ENCODE measurements around the gene SNTB2. TPM values are rescaled to one million over a fixed set of nuclear protein-coding genes. Genes with fewer than 3 reads are reported as not detected.

The SNTB2 gene
- total and polyA plus RNA-seq, 10 of the 15 experiments (the other 5 are each of a cell fraction or from before 2014, with no cell fraction given) = 1.2 to 15.7 (median 5.0) TPM

DNA sequence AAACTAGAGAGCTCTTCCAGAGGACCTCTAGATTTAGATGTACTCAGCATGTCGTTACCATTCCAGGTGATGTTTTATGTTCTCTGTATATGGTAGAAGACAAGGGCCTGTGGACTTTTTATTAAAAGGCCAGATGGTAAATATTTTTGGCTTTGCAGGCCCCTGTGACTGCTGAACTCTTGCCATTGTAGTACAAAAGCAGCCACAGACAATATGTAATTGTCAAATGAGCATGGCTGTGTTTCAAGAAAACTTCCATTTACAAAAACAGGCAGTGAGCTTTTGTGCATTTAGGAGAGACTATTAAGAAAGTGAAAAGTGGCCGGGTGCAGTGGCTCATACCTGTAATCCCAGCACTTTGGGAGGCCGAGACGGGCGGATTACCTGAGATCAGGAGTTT is 157.2 kb downstream of the SNTB2 start:
- TF ChIP-seq NFYB (IDR thresholded peaks at IDR 0.05; ENCODE audit: insufficient read depth, low read depth, low read length) = no peak
- no peak for TF ChIP-seq SIN3A (IDR thresholded peaks at IDR 0.05; ENCODE audit: low read depth, low read length)
- TF ChIP-seq SREBF2 (IDR thresholded peaks at IDR 0.05; ENCODE audit: low read length) = no peak
- no peak for TF ChIP-seq MEF2B (IDR thresholded peaks at IDR 0.05; ENCODE audit: partially characterized antibody, poor library complexity, severe bottlenecking)
- TF ChIP-seq, protein P1, sequence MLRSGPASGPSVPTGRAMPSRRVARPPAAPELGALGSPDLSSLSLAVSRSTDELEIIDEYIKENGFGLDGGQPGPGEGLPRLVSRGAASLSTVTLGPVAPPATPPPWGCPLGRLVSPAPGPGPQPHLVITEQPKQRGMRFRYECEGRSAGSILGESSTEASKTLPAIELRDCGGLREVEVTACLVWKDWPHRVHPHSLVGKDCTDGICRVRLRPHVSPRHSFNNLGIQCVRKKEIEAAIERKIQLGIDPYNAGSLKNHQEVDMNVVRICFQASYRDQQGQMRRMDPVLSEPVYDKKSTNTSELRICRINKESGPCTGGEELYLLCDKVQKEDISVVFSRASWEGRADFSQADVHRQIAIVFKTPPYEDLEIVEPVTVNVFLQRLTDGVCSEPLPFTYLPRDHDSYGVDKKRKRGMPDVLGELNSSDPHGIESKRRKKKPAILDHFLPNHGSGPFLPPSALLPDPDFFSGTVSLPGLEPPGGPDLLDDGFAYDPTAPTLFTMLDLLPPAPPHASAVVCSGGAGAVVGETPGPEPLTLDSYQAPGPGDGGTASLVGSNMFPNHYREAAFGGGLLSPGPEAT (IDR thresholded peaks at IDR 0.05; ENCODE audit: low read depth) = no peak
- TF ChIP-seq, protein P2, sequence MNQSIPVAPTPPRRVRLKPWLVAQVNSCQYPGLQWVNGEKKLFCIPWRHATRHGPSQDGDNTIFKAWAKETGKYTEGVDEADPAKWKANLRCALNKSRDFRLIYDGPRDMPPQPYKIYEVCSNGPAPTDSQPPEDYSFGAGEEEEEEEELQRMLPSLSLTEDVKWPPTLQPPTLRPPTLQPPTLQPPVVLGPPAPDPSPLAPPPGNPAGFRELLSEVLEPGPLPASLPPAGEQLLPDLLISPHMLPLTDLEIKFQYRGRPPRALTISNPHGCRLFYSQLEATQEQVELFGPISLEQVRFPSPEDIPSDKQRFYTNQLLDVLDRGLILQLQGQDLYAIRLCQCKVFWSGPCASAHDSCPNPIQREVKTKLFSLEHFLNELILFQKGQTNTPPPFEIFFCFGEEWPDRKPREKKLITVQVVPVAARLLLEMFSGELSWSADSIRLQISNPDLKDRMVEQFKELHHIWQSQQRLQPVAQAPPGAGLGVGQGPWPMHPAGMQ (IDR thresholded peaks at IDR 0.05; ENCODE audit: borderline replicate concordance) = no peak
- H3K9ac ChIP-seq (ENCODE audit: control insufficient read depth, insufficient read depth, low read length) = no peak overlapping the region
- H3K27me3 ChIP-seq (replicated peaks in 1 of 2; ENCODE audit: control insufficient read depth in 2 of 2, insufficient read depth in 2 of 2, low read length in 1 of 2) = no peaks in the 10 kb centered on the region
- intact Hi-C loops (cut with micrococcal nuclease; ENCODE audit: unreplicated experiment) = no loop called here
- FAIRE-seq = no peak
- no peak overlapping the region for H3K4me3 ChIP-seq
- SMC1A ChIA-PET (ENCODE audit: uncharacterized antibody, unreplicated experiment) = interaction anchor here (1.5 kb wide), 1 partner anchor 18 kb away, joined by 3 read pairs; no protein-coding TSS in a partner anchor
- CTCF ChIA-PET = no interaction called here
- POLR2A ChIA-PET = interaction anchor here (0.6 to 1.3 kb wide), 3 partner anchors 10 to 502 kb away, joined by 3 to 4 read pairs (median 3); no protein-coding TSS in a partner anchor
- H3K36me3 ChIP-seq (ENCODE audit: control insufficient read depth in 2 of 2, insufficient read depth in 2 of 2, low read length in 1 of 2) = peaks cover 0 to 20% of the 10 kb centered on the region in 2 experiments; a peak in 3 of 4 replicates
- no peak overlapping the region for H3K27ac ChIP-seq (ENCODE audit: control insufficient read depth, insufficient read depth)
- in situ Hi-C loops (cut with MboI) = no loop called here
- no peak overlapping the region for H2AFZ ChIP-seq (ENCODE audit: control insufficient read depth, low read depth, low read length)
- H4K20me1 ChIP-seq (ENCODE audit: control insufficient read depth, insufficient read depth) = peaks cover 4% of the 10 kb centered on the region
- peaks cover 14% of the 10 kb centered on the region for H3K4me1 ChIP-seq (ENCODE audit: control insufficient read depth, insufficient read depth, low read length)
- H3K9me3 ChIP-seq (replicated peaks; ENCODE audit: control insufficient read depth, insufficient read depth, low read length) = no peaks in the 10 kb centered on the region
- no TSS peak for BruUV-seq (replicated peaks)
- no peak for ATAC-seq
- 94% methylated on average over 5 of the region's 5 CpGs for WGBS (ENCODE audit: insufficient coverage, insufficient replicate concordance, low lambda C conversion rate, missing lambda C conversion rate)
- peaks cover 30% of the 10 kb centered on the region for H3K79me2 ChIP-seq (ENCODE audit: control insufficient read depth, insufficient read depth, low read length)
- no peak overlapping the region for H3K4me2 ChIP-seq (ENCODE audit: control insufficient read depth, insufficient read depth)
- RAD21 ChIA-PET (ENCODE audit: unreplicated experiment) = no interaction called here
- no peak for DNase-seq (ENCODE audit: low read depth, low spot score)
